ENCODE results near the gene MYL6. TPM values are rescaled to one million over a fixed set of nuclear protein-coding genes. Genes with fewer than 3 reads are reported as not detected.

The MYL6 gene
- total and polyA plus RNA-seq, 9 of the 15 experiments (the other 6 are each of a cell fraction or from before 2014, with no cell fraction given), result 557 to 1,664 (median 958) TPM

DNA sequence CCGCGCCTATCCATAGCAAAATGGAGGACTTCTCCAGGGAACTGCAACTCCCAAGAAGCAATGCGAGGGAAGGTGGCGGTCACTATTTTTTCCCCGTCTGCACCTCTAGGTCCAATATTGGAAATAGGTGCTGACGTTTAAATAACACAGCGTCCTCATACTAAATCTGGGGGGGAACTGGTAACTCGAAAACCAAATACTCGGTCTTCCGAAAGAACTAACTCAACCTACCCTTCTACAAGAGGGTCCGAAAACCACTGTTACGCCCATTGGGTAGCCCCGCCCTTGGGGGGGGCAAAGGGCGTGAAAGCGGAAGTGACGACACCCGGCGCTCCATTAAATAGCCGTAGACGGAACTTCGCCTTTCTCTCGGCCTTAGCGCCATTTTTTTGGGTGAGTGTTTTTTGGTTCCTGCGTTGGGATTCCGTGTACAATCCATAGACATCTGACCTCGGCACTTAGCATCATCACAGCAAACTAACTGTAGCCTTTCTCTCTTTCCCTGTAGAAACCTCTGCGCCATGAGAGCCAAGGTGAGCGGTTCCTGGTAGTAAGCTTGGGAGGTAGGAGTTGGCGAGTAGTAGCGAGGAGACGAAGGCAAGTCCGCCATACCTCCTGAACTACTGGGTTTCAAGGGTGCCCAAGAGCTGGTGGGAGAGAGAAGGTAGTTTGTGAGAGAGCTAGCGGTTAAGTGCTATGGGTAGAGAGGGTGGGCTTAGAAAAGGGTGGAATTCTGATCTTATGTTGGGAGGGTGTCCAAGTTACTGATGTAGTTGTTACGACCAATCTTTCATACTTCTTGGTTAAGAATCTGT, 41.7 kb upstream of the MYL6 start, which contains the start of gene RPL41 (continued):
- TF ChIP-seq POLR2AphosphoS5 (IDR thresholded peaks at IDR 0.05; ENCODE audit: control insufficient read depth, insufficient read depth, low read depth, low read length) (peak; percentile 99), NFYB (IDR thresholded peaks at IDR 0.05; ENCODE audit: extremely low read depth, insufficient read length) (no peak), RHOXF2B (CRISPR knock-in tag; conservative IDR thresholded peaks at IDR 0.05) (0 out of 2 replicates have a peak, but pooled peaks have one; percentile 10), RBM22 (IDR thresholded peaks at IDR 0.05; ENCODE audit: low read depth, low read length, poor library complexity, severe bottlenecking) (no peak), MCM5 (IDR thresholded peaks at IDR 0.05; ENCODE audit: low read depth) (no peak), ZZZ3 (IDR thresholded peaks at IDR 0.05) (peak; percentile 99), ZNF407 (IDR thresholded peaks at IDR 0.05; ENCODE audit: low read depth) (peak; percentile 70), RFX1 (IDR thresholded peaks at IDR 0.05) (0 out of 2 replicates have a peak, but pooled peaks have one; percentile 8), BACH1 (tag; IDR thresholded peaks at IDR 0.05) (no peak; the same call in 1 of the 2 replicates), NFIX (CRISPR knock-in tag; IDR thresholded peaks at IDR 0.05; ENCODE audit: low read depth) (no peak), ATF7 (IDR thresholded peaks at IDR 0.05) (peak; percentile 92), SETDB1 (IDR thresholded peaks at IDR 0.05; ENCODE audit: low read length) (no peak), ZNF79 (CRISPR knock-in tag; IDR thresholded peaks at IDR 0.05; ENCODE audit: low read depth) (no peak)
- TF ChIP-seq, protein P1, sequence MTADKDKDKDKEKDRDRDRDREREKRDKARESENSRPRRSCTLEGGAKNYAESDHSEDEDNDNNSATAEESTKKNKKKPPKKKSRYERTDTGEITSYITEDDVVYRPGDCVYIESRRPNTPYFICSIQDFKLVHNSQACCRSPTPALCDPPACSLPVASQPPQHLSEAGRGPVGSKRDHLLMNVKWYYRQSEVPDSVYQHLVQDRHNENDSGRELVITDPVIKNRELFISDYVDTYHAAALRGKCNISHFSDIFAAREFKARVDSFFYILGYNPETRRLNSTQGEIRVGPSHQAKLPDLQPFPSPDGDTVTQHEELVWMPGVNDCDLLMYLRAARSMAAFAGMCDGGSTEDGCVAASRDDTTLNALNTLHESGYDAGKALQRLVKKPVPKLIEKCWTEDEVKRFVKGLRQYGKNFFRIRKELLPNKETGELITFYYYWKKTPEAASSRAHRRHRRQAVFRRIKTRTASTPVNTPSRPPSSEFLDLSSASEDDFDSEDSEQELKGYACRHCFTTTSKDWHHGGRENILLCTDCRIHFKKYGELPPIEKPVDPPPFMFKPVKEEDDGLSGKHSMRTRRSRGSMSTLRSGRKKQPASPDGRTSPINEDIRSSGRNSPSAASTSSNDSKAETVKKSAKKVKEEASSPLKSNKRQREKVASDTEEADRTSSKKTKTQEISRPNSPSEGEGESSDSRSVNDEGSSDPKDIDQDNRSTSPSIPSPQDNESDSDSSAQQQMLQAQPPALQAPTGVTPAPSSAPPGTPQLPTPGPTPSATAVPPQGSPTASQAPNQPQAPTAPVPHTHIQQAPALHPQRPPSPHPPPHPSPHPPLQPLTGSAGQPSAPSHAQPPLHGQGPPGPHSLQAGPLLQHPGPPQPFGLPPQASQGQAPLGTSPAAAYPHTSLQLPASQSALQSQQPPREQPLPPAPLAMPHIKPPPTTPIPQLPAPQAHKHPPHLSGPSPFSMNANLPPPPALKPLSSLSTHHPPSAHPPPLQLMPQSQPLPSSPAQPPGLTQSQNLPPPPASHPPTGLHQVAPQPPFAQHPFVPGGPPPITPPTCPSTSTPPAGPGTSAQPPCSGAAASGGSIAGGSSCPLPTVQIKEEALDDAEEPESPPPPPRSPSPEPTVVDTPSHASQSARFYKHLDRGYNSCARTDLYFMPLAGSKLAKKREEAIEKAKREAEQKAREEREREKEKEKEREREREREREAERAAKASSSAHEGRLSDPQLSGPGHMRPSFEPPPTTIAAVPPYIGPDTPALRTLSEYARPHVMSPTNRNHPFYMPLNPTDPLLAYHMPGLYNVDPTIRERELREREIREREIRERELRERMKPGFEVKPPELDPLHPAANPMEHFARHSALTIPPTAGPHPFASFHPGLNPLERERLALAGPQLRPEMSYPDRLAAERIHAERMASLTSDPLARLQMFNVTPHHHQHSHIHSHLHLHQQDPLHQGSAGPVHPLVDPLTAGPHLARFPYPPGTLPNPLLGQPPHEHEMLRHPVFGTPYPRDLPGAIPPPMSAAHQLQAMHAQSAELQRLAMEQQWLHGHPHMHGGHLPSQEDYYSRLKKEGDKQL (CRISPR knock-in tag; IDR thresholded peaks at IDR 0.05; ENCODE audit: borderline replicate concordance), result no peak

All from K562 (cell line).